ENCODE results near the gene CD84. TPM values are rescaled to one million over a fixed set of nuclear protein-coding genes. Genes with fewer than 3 reads are reported as not detected.
"Not testable (repeated sequence)": the region's sequence is repeated elsewhere in the genome, so short reads cannot be mapped to it uniquely, and the experiment has no call there.

Gene CD84
- total RNA-seq, 3 donors from 2014 or later: 7.0 to 14.7 (median 7.7) TPM

GRCh38 chr1:160504651-160505050 is 74.6 kb downstream of the CD84 start:
- Mint-ChIP-seq H3K27me3 (ENCODE audit: low read depth) (no peaks in the 10 kb centered on the region), H3K36me3 (ENCODE audit: insufficient read depth) (peaks cover 70% of the 10 kb centered on the region), H3K4me1 (ENCODE audit: low read depth) (peaks cover 45% of the 10 kb centered on the region), H3K9me3 (peaks cover 27% of the 10 kb centered on the region), H3K4me3 (no peak overlapping the region)
- ATAC-seq (no peak), DNase-seq (no peak)

GRCh38 chr1:160503087-160503486 is 76.2 kb downstream of the CD84 start:
- ATAC-seq (no peak), DNase-seq (no peak)
- peaks cover 72% of the 10 kb centered on the region for H3K36me3 Mint-ChIP-seq (ENCODE audit: insufficient read depth)
- H3K4me1 Mint-ChIP-seq (ENCODE audit: low read depth): peaks cover 52% of the 10 kb centered on the region
- no peaks in the 10 kb centered on the region for H3K27me3 Mint-ChIP-seq (ENCODE audit: low read depth)
- no peak overlapping the region for H3K4me3 Mint-ChIP-seq
- peaks cover 31% of the 10 kb centered on the region for H3K9me3 Mint-ChIP-seq

GRCh38 chr1:160500321-160500990 is 78.8 kb downstream of the CD84 start:
- Mint-ChIP-seq H3K9me3 (peaks cover 9% of the 10 kb centered on the region), H3K4me3 (no peak overlapping the region), H3K36me3 (ENCODE audit: insufficient read depth) (peaks cover 60% of the 10 kb centered on the region), H3K4me1 (ENCODE audit: low read depth) (peaks cover 60% of the 10 kb centered on the region), H3K27me3 (ENCODE audit: low read depth) (no peaks in the 10 kb centered on the region)
- DNase-seq (no peak), ATAC-seq (no peak)

GRCh38 chr1:160499631-160500030 is 79.7 kb downstream of the CD84 start:
- Mint-ChIP-seq H3K9me3 (peaks cover 9% of the 10 kb centered on the region), H3K4me1 (ENCODE audit: low read depth) (peaks cover 64% of the 10 kb centered on the region), H3K36me3 (ENCODE audit: insufficient read depth) (peaks cover 64% of the 10 kb centered on the region), H3K27me3 (ENCODE audit: low read depth) (no peaks in the 10 kb centered on the region), H3K4me3 (no peak overlapping the region)
- DNase-seq: no peak
- no peak for ATAC-seq

GRCh38 chr1:160498301-160499065 is 80.8 kb downstream of the CD84 start:
- Mint-ChIP-seq H3K4me1 (ENCODE audit: low read depth) (peaks cover 53% of the 10 kb centered on the region), H3K36me3 (ENCODE audit: insufficient read depth) (peaks cover 58% of the 10 kb centered on the region)
- H3K9me3 Mint-ChIP-seq; H3K4me3 Mint-ChIP-seq; H3K27me3 Mint-ChIP-seq (ENCODE audit: low read depth); ATAC-seq; DNase-seq: not testable (repeated sequence)

GRCh38 chr1:160496334-160496733 is 83.0 kb downstream of the CD84 start:
- Mint-ChIP-seq H3K9me3 (peaks cover 9% of the 10 kb centered on the region), H3K4me3 (no peak overlapping the region), H3K4me1 (ENCODE audit: low read depth) (peaks cover 35% of the 10 kb centered on the region), H3K27me3 (ENCODE audit: low read depth) (no peaks in the 10 kb centered on the region), H3K36me3 (ENCODE audit: insufficient read depth) (peaks cover 41% of the 10 kb centered on the region)
- ATAC-seq (peak in 1 of 2 donors; percentile 30), DNase-seq (no peak)

GRCh38 chr1:160494620-160495019 is 84.7 kb downstream of the CD84 start:
- Mint-ChIP-seq H3K4me3 (no peak overlapping the region), H3K4me1 (ENCODE audit: low read depth) (peaks cover 33% of the 10 kb centered on the region), H3K36me3 (ENCODE audit: insufficient read depth) (peaks cover 50% of the 10 kb centered on the region), H3K27me3 (ENCODE audit: low read depth) (no peaks in the 10 kb centered on the region), H3K9me3 (peaks cover 7% of the 10 kb centered on the region)
- DNase-seq (no peak), ATAC-seq (no peak)

- no peak for ATAC-seq
- H3K4me1 Mint-ChIP-seq (ENCODE audit: low read depth): peaks cover 36% of the 10 kb centered on the region
Observed at GRCh38 chr1:160492617-160493016, 86.7 kb downstream of the CD84 start.

GRCh38 chr1:160491981-160492380 is 87.3 kb downstream of the CD84 start:
- ATAC-seq: no peak
- no peak overlapping the region for H3K4me3 Mint-ChIP-seq

More at GRCh38 chr1:160492617-160493016, 86.7 kb downstream of the CD84 start:
- Mint-ChIP-seq H3K27me3 (ENCODE audit: low read depth) (no peaks in the 10 kb centered on the region), H3K36me3 (ENCODE audit: insufficient read depth) (peaks cover 46% of the 10 kb centered on the region), H3K9me3 (no peaks in the 10 kb centered on the region), H3K4me3 (no peak overlapping the region)
- DNase-seq: no peak

More at GRCh38 chr1:160491981-160492380, 87.3 kb downstream of the CD84 start:
- no peaks in the 10 kb centered on the region for H3K9me3 Mint-ChIP-seq
- H3K27me3 Mint-ChIP-seq (ENCODE audit: low read depth): no peaks in the 10 kb centered on the region
- DNase-seq: no peak
- H3K4me1 Mint-ChIP-seq (ENCODE audit: low read depth): peaks cover 33% of the 10 kb centered on the region
- peaks cover 48% of the 10 kb centered on the region for H3K36me3 Mint-ChIP-seq (ENCODE audit: insufficient read depth)

Other genes starting within 250 kb of the CD84 start
- gene COPA, start 236.2 kb downstream of the CD84 start, total RNA-seq: 100 to 1,000 TPM; 116 to 144 (median 121) TPM
- 10 to 100 TPM; 52.0 to 61.7 (median 60.5) TPM for gene NCSTN, start 236.1 kb downstream of the CD84 start, total RNA-seq
- gene NHLH1, start 212.4 kb downstream of the CD84 start, total RNA-seq: under 1 TPM; 0.30 to 0.45 (median 0.33) TPM
- under 1 TPM; 0.08 TPM for gene VANGL2, start 178.9 kb downstream of the CD84 start, total RNA-seq
- 10 to 100 TPM; 19.4 to 26.6 (median 19.6) TPM for gene SLAMF6, start 56.2 kb downstream of the CD84 start, total RNA-seq
- gene SLAMF1, start 67.5 kb upstream of the CD84 start, total RNA-seq: 100 to 1,000 TPM in 1 of 3 donors, 10 to 100 TPM in 2; 69.2 to 138 (median 96.6) TPM
- 100 to 1,000 TPM; 313 to 347 (median 336) TPM for gene CD48, start 132.3 kb upstream of the CD84 start, total RNA-seq
- gene SLAMF7, start 159.8 kb upstream of the CD84 start, total RNA-seq: 10 to 100 TPM; 44.1 to 80.5 (median 71.7) TPM
- 10 to 100 TPM in 2 of 3 donors, 1 to 10 TPM in 1; 8.9 to 21.4 (median 16.5) TPM for gene LY9, start 216.7 kb upstream of the CD84 start, total RNA-seq